H54 (cell line): Measurements from ENCODE around the gene VPS26A.

Source experiments
- DNase-seq: peaks from one replicate; pipeline ENCODE4 v3.0.0; 2011; ENCODE audit warnings: low spot score, mixed read lengths; ENCODE audit not compliant: insufficient read length
- FAIRE-seq: peaks from 3 replicates; lab custom pipeline; 2011; peaks lifted over from hg19 to GRCh38; lab: Jason Lieb, UNC
- POLR2A ChIP-seq: IDR thresholded peaks from 2 replicates; pipeline ENCODE4 v1.6.1; 2011; ENCODE audit warnings: low read depth, mild to moderate bottlenecking, low read length

The VPS26A gene

DNA sequence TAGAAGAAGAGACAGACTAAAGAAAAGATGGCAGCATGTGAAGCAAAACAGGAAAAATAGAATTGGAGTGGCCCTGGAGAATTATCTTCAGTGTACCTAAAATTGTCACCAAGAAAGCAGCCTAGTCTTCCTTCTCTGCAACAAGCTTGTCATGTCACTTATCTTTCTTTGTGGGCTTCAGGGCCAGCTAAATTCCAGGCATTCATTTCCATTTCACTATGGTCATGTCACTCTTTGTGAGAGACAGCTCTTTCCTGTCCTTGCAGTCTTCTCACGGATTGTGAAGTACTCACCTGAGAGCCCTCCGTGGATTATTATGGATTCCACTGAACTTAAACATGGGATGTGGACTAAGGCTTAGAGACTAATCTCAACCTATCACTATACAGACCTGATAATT, 87.1 kb downstream of the VPS26A start:
- TF ChIP-seq POLR2A = no peak
- DNase-seq (no peak), FAIRE-seq (no peak)

DNA sequence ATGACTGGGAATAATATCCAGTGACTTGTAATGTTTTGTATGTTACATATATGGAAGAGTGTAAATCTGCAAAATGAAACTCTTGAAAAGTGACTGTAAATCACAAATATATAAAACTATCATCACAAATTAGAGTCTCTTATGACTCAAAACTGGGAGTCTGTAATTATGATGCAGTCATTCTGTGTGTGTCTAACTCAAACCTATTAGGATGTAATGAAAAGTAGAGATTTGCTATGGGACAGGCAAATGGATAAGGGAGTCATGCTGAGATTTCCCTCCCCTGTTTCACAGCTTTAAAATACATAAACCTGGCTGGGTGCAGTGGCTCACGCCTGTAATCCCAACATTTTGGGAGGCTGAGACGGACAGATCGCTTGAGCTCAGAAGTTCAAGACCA, 87.5 kb downstream of the VPS26A start:
- FAIRE-seq (no peak), DNase-seq (no peak)
- no peak for TF ChIP-seq POLR2A

DNA sequence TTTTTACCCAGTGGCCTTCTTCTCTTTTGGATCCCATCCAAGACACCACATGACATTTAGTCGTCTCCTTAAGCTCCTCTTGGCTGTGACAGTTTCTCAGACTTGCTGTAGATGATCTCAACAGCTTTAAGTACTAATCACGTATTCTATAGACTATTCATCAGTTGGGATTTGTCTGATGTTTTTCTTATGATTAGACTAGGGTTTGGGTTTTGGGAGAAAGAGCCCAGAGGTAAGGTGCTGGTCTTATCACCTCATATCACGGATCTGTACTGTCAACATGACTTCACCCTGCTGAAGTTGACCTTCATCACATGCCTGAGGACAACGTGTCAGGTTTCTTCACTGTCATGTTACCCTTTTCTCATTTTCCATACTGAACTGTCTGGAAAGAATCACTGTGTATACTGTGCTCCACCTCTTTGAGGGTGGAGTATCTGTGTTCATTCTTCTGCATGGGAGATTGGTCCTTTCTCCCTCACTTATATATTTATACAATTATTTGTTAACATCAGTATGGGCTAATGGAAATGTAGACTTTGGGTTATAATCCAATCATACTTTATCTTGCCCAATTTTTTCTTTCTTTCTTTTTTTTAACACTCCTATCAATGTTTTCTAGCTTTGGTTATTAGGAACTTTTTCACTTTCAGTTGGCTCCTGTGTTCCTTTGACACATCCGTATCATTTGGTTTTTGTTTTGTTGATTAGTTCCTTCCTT, 89.8 kb downstream of the VPS26A start:
- FAIRE-seq (no peak), DNase-seq (no peak)
- no peak for TF ChIP-seq POLR2A

DNA sequence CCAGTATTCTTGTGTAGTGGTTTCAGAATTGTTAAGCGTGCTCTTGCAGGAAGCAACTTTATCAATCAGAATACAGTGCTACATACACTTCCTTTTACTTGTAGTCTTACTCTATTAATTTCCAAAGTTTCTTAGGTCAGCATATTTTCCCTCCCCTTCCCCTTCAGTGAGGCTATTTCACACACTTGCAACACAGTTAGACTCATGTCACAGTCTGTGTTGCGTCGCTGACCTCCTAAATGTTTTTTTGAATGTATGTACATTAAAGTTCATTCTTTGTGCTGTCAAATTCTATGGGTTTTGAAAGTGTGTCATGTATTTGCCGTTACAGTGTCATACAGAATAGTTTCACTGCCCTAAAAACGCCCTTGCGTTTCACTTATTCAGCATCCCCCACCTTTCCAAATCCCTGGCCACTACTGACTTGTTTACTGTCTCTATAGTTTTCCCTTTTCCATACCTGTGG, 90.7 kb downstream of the VPS26A start:
- no peak for TF ChIP-seq POLR2A
- DNase-seq = no peak
- FAIRE-seq = no peak

DNA sequence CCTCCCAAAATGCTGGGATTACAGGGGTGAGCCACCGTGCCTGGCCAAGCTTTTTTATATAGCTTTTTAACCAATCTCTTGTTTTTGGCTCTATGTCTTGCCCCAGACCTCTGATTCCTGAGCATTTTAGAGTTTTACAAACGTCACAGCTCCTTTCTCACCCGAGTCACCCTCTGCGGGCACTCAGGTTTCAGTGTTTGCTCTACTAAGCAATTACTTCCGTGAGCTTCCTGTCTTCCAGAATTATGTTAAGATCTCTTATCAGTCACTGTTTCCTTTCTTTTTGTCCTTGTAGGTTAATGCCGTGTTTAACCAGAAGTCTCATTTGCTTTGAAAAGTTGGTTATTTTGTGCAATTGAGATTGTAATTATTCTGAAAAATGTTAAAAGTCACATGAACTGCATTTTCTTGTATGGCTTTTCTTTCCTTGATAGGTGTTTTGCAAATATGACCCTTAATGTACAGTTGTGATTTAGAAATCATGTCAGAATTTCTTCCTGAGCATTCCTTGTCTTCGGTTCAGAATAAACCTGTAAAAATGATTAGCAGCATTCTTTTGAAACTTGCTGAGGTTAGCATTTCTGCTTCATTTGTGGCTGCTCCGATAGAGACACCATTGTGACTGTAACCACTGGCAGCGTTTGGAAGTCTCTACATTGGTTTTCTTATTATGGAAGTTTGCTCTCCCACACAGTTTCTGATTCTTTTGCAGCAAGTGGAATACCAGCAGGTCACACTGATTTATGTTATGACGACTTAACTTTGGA, 91.6 kb downstream of the VPS26A start:
- no peak for FAIRE-seq
- DNase-seq = no peak
- TF ChIP-seq POLR2A = no peak

DNA sequence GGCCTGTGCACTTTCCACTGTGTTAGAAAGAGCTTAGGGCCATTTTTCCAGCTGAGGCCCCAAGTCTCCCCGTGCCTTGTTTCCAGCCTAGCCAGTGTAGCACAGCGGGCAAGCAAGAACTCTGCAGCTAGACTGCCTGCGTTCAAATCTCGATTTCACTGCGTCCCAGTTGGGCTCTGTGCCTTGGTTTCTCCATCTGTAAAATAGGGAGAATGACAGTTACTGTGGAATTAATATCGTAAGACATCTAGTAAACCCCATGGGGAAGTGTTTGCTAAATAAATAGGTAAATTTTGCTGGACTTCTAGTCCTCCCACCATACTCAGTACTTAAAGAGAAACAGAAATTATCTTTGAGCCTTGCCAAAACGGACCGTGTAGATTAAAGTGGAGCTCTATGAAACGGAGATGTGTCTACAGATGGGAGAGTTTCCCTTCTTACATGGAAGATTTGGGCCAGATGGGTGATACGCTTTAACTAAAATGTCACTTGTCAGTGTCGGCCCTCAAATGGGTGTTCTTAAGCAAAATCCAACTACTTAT, 92.7 kb downstream of the VPS26A start:
- FAIRE-seq (no peak), DNase-seq (no peak)
- TF ChIP-seq POLR2A = no peak

DNA sequence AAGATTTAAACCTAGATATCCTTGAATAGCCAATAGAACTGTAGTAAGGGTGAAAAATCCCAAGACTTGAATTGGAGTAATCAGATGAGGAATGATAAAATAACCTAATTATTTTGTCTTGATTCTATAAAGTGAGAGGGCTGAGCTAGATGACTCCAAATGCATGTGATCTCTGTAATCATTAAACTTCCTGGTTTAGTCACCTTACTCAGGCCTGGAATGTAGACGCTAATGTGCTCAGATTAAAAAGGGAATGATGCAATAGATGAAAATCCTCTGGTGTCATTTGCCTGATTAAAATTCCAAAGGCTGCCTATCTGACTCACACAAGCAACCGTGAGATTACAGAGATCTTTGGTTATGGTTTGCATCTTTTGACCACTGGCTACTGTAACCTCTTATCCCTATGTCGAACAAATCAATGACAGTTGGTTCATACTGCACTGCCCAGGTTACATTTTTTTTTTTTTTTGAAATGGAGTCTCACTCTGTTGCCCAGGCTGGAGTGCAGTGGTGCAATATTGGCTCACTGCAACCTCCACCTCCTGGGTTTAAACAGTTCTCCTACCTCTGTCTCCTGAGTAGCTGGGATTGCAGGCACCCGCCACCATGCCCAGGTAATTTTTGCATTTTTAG, 93.3 kb downstream of the VPS26A start:
- FAIRE-seq (peak; percentile 23), DNase-seq (peak; percentile 21)
- no peak for TF ChIP-seq POLR2A

DNA sequence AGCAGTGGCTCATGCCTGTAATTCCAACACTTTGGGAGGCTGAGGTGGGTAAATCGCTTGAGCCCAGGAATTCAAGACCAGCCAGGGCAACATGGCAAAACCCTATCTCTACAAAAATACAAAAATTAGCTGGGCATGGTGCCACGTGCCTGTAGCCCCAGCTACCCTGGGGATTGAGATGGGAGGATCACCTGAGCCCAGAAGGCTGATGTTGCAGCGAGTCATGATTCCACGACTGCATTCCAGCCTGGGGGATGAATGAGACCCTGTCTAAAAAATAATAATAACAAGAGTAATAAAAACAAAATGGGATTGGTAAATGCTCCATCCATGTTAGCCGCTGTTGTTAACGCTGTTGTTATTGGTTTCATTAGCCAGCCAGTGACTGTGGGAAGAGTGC, 94.9 kb downstream of the VPS26A start:
- no peak for DNase-seq
- no peak for FAIRE-seq
- no peak for TF ChIP-seq POLR2A

DNA sequence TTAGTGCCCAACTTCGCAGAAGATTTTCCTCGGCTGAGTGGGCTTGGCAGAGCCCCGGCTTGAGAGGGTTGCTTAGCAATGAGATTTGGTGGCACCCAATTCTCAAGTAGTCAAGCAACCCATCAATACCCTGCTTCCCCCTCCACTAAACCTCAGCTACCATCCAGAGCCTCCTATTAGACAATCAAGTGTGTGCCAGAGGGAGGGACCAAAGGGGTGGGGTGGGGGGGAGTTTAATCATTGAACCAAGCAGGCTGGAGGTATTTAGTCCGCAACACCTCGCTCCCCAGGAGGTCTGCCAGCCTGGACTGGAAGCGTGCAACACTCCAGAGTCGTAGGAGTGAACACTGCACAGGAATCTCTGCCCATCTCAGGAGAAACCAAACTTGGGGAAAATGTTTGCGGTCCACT, 96.1 kb downstream of the VPS26A start, which contains the start of gene HKDC1:
TSS of gene HKDC1 (plus strand) at position 292 of the 411 bp plus-strand sequence. CDS start at position 396, 104 bp downstream.
- DNase-seq (no peak), FAIRE-seq (no peak)
- no peak for TF ChIP-seq POLR2A

DNA sequence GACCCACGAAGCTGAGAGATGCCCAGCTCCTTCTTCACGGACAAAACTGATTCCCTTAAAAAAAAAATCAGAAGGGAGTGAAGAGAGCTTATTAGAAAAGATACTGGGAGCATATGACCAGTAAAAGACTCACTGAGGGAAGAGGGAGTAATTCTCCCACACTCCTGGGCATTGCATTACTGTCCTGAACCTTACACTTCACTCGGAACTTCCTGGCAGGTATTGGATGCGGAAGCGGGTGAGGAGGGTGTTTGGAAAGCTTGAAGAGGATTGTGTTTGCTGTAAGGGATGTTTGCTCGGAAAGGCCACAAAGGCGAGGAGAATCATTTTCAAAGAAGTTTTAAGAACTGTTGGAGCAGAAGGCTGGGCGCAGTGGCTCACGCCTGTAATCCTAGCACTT, 96.5 kb downstream of the VPS26A start:
- DNase-seq (no peak), FAIRE-seq (no peak)
- TF ChIP-seq POLR2A = no peak
